Activated naive CD8-positive, alpha-beta T cell treated with anti-CD3 and anti-CD28 coated beads, Interleukin-2, amount 50 U/mL, for 24 hours (primary cell): ENCODE results near the gene CYGB.

Experiments
- ATAC-seq: fragments of 150-1000 bp; cut with Tn5 transposase; one replicate; pipeline ENCODE4 v1.10.0; 2021
- DNase-seq: peaks from one replicate; pipeline ENCODE4 v3.0.0; 2021
- H3K27ac Mint-ChIP-seq: one replicate; pipeline ENCODE4 v1.8.0; 2021; ENCODE audit warnings: mild to moderate bottlenecking, mixed read lengths
- H3K27me3 Mint-ChIP-seq: one replicate; pipeline ENCODE4 v1.8.0; 2021; ENCODE audit warnings: mixed read lengths
- H3K36me3 Mint-ChIP-seq: one replicate; pipeline ENCODE4 v1.8.0; 2021; ENCODE audit warnings: low read depth, mixed read lengths
- H3K4me1 Mint-ChIP-seq: one replicate; pipeline ENCODE4 v1.8.0; 2021; ENCODE audit warnings: mixed read lengths
- H3K4me3 Mint-ChIP-seq: one replicate; pipeline ENCODE4 v1.8.0; 2021; ENCODE audit warnings: mild to moderate bottlenecking, moderate library complexity, mixed read lengths
- H3K9me3 Mint-ChIP-seq: one replicate; pipeline ENCODE4 v1.8.0; 2021; ENCODE audit warnings: mixed read lengths

CYGB gene

DNA sequence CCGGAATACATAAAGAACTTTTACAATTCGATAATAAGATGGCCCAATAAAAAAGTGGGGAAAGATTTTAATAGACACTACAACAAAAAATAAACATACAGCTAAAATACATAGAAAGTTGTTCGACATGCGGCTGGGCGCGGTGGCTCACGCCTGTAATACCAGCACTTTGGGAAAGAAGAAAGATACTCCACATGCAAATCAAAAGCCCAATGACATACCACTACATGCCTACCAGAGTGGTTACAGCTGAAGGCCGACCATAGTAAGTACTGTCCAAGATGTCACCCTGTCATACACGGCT is 11.7 kb upstream of the CYGB start:
- H3K36me3 Mint-ChIP-seq: no peaks in the 10 kb centered on the region
- no peak overlapping the region for H3K4me3 Mint-ChIP-seq
- ATAC-seq (no peak), DNase-seq (no peak)
- H3K27ac Mint-ChIP-seq: no peak overlapping the region
- peaks cover 9% of the 10 kb centered on the region for H3K4me1 Mint-ChIP-seq
- H3K27me3 Mint-ChIP-seq: peaks cover 2% of the 10 kb centered on the region
- H3K9me3 Mint-ChIP-seq: no peaks in the 10 kb centered on the region

DNA sequence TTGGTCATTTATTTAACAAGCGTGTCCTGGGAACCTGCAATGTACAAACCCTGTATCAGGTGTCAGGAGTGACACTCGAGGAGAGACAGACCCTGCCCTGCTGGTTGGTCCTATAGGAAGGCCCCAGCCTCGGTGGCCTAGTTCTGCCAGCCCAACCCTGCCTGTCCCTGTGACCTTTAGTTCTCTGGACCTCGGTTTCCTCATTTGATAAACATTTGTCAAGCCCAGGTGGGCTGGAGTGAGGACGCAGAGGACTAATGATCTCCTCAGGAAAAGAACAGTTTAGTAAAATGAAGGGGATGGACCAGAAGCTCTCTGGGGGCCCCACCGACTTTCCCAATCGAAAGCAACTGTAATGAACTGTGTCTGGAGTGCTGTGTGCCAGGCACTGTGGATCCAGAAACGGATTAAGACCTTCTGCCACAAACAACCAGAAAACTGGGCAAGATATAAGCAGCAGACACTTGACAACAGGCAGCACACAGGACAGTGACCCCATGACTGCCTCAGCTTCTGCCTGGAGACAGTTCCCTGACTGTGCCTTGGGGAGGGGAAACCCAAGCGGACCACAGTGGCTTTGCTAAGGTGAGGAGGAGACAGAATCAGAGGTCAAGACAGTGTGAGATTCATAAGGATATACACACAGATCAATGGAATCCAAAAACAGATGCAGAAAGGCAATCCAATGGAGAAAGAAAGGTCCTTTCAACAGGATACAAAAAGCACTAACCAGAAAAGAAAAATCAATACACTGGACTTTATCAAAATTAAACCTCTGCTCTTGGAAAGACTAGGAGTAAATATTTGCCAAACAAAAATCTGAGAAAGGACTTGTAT is 11.1 kb upstream of the CYGB start:
- no peak for ATAC-seq
- Mint-ChIP-seq H3K27me3 (peaks cover 4% of the 10 kb centered on the region), H3K36me3 (no peaks in the 10 kb centered on the region), H3K4me1 (peaks cover 9% of the 10 kb centered on the region), H3K9me3 (no peaks in the 10 kb centered on the region), H3K4me3 (no peak overlapping the region), H3K27ac (no peak overlapping the region)
- no peak for DNase-seq

DNA sequence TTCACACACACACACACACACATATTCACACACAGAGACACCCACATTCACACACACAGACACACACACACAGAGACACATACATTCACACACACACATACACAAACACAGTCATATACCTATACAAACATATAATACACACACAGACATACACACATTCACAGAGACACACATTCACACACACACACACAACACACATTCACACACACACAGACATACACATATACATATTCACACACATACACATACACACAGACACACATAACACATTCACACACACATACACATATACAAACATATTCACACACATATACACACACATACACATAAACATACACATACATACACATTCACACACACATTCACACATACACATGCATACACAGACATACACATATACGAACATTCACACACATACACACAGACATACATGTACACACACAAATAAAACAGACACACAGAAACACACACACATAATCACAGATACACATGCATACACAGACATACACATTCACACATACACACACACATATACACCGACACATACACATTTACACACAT is 10.2 kb upstream of the CYGB start:
- ATAC-seq: no peak
- no peaks in the 10 kb centered on the region for H3K9me3 Mint-ChIP-seq
- peaks cover 5% of the 10 kb centered on the region for H3K27me3 Mint-ChIP-seq
- H3K27ac Mint-ChIP-seq: no peak overlapping the region
- no peaks in the 10 kb centered on the region for H3K36me3 Mint-ChIP-seq
- DNase-seq: no peak
- H3K4me1 Mint-ChIP-seq: peaks cover 9% of the 10 kb centered on the region
- H3K4me3 Mint-ChIP-seq: no peak overlapping the region

DNA sequence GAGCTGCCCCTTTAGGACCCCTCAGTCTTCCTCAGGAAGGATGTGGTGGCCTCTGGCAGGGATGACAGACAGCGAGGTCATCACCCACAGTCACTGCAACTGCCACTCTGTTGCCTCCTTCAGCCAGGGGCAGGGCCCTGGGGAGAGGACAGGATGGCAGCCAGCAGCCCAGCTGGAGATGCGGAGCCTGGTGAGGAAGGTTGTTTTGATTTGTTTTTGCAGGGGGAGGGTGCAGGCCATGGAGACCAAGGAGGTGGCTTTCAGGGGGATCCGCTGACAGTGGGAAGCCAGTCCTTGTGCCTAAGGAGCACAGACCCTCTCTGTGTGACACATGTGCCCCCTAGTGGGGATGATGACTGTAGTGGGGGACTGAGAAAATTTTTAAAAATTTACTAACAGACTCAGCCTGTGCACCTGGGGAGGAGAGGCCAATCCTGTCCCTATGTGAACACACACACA is 9.7 kb upstream of the CYGB start:
- Mint-ChIP-seq H3K27ac (no peak overlapping the region), H3K4me1 (peaks cover 9% of the 10 kb centered on the region), H3K9me3 (no peaks in the 10 kb centered on the region), H3K4me3 (no peak overlapping the region), H3K36me3 (no peaks in the 10 kb centered on the region), H3K27me3 (peaks cover 9% of the 10 kb centered on the region)
- peak; percentile 86 for ATAC-seq
- peak; percentile 64 for DNase-seq

DNA sequence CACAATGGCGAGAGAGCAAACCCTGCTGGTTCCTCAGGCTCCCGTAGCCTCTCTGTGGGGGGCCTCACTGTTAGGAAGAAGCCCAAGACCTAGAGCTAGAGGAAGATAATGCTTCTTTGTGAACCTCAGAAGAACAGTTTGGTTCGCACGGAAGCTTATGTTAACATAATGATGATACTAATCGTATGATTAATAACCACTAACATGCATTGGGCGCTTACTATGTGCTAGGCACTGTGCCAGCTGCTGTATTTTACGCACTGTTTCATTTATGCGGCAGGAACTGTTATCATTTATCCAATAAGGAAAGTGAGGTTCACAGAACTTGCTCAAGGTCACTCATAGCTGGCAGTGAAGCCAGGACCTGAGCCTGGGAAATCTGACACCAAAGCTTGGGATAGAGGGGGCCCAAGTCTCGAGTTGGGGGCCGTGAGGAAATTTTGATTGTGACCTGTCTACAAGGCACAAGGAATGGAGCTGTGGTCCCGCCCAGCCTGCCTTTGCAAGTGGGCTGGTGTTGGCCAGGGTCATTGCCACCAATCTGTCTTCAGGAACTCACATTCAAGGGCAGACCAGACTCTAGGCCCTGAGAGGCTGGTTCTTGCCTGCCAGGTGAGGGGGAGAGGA is 9.2 kb upstream of the CYGB start:
- DNase-seq (no peak), ATAC-seq (no peak)
- Mint-ChIP-seq H3K9me3 (no peaks in the 10 kb centered on the region), H3K4me1 (peaks cover 9% of the 10 kb centered on the region), H3K4me3 (no peak overlapping the region), H3K27me3 (peaks cover 9% of the 10 kb centered on the region), H3K27ac (no peak overlapping the region), H3K36me3 (no peaks in the 10 kb centered on the region)

DNA sequence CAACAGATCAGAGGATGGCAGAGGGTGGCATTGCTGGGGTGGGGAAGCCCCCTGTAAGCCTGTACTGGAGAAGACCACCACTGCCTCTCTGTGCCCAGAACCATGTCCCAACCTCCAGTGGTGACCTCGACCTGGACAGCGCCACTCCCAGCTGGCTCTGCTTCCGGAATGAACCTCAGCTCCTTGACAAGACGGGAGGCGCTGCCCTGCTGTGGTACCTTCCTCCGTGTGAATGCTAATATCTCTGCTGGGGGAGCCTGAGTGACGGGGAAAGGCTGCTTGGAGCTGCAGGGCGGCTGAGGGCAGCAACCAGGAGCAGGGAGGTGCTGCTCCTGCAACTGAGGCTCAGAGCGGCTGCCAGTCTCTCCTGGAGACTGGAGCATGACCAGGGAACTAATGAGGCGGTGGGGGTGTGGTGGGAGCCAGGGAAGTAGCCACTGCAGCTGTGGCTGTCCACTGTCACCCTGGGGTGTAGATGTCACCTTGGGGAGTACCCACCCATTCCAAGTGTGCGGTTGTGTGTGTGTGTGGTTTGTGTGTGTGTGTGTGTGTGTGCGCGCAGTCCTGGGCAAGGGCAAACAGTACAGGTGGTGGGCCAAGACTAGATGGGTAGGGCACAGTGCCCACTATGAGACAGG is 8.5 kb upstream of the CYGB start:
- Mint-ChIP-seq H3K27me3 (peaks cover 10% of the 10 kb centered on the region), H3K4me1 (peaks cover 9% of the 10 kb centered on the region), H3K4me3 (no peak overlapping the region), H3K36me3 (no peaks in the 10 kb centered on the region), H3K9me3 (no peaks in the 10 kb centered on the region), H3K27ac (no peak overlapping the region)
- DNase-seq: no peak
- no peak for ATAC-seq

DNA sequence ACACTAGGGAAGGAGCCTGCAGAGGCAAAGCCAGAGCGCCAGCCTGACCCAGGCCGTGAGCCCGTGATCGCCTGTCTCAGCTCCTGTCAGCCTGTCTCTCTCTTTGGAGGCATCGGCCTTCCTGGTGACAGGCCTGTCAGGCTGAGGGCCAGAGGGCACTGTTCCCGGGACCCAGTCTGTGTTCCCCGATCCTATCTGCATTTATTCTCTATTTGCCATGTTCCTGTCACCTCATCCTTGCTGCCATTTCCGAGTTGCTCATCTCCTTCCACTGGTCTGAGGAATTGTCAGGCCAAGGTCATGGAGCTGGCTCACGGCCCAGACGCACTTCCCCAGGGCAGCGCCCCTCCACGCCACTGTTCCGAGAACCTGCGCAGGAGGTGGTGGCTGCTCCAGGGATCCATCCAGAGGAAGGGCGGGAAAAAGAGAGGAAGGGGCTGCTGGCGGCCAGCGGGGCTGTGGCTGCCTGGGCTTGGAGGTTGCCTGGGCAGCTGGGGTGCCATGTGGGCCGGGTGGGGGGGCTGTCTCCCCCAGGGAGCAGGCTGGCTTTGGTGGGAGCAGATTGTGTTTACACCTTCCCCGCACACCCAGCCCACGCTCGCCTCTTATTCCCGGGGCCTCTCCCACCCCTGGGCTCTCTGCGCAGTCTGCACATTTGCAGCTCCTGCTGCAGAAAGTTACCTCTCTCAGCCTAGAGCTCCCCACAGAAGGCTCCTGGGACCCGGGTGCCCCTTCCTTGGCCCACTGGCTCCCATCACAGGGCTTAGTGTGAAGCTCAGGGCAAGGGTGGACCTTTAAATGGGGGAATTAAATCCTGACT is 7.2 kb upstream of the CYGB start:
- peaks cover 5% of the 10 kb centered on the region for H3K4me1 Mint-ChIP-seq
- H3K27me3 Mint-ChIP-seq: peaks cover 10% of the 10 kb centered on the region
- DNase-seq: no peak
- H3K4me3 Mint-ChIP-seq: no peak overlapping the region
- no peak overlapping the region for H3K27ac Mint-ChIP-seq
- no peak for ATAC-seq
- H3K9me3 Mint-ChIP-seq: no peaks in the 10 kb centered on the region
- no peaks in the 10 kb centered on the region for H3K36me3 Mint-ChIP-seq

DNA sequence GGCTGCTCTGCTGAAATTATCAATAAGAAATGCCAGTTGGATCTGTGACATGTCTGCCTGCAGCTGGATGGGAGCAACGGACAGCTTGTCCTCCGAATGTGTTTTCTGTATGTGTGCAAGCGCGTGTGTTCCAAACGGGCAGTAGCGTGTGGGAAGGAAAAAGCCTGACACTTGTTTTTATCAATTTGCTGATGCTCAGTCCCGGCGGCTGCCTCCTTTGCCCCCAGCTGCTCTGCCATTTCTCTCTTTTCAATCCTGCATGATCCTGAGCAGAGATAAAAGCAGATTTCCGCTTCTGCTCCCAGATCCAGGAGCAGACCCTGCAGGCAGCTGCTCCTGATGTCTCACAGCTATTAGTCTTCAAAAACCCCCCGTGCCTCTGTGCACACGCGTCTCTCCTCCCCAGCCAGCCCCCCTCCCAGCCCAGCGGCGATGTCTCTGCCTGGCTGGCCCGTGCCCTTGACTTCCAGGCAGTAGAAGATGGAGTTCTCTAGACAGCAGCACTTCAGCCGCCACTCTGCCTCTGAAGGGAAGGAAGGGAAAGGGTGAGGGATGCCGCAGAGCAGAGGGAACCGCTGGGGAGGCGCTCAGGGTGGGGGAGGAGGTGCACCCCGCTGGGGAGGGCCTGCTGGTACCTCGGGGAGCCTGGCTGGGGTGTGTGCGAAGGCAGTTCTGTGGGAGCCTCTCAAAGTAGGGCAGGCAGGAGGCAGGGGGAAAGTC is 6.5 kb upstream of the CYGB start:
- Mint-ChIP-seq H3K27ac (no peak overlapping the region), H3K9me3 (no peaks in the 10 kb centered on the region), H3K4me3 (no peak overlapping the region), H3K4me1 (peaks cover 5% of the 10 kb centered on the region), H3K36me3 (no peaks in the 10 kb centered on the region), H3K27me3 (peaks cover 17% of the 10 kb centered on the region)
- DNase-seq: no peak
- ATAC-seq: no peak

DNA sequence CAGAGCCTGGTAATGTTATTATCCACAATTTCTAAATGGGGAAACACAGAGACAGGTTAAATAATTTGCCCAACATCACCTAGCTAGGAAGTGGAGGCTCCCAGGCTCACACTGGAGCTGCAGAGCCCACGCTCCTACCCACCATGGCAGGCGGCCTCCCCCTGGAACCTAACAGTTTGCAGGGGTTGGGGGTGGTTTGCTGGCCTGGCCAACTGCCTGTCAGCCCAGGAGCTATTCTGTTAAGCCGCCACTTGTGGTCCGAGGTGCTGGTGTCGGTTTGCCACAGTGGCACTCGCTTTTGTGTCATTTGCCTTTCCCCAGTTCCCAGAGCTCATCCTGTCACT is 5.9 kb upstream of the CYGB start:
- H3K27ac Mint-ChIP-seq: no peak overlapping the region
- H3K4me1 Mint-ChIP-seq: peaks cover 5% of the 10 kb centered on the region
- no peaks in the 10 kb centered on the region for H3K9me3 Mint-ChIP-seq
- peaks cover 23% of the 10 kb centered on the region for H3K27me3 Mint-ChIP-seq
- DNase-seq (no peak), ATAC-seq (no peak)
- no peaks in the 10 kb centered on the region for H3K36me3 Mint-ChIP-seq
- H3K4me3 Mint-ChIP-seq: no peak overlapping the region

DNA sequence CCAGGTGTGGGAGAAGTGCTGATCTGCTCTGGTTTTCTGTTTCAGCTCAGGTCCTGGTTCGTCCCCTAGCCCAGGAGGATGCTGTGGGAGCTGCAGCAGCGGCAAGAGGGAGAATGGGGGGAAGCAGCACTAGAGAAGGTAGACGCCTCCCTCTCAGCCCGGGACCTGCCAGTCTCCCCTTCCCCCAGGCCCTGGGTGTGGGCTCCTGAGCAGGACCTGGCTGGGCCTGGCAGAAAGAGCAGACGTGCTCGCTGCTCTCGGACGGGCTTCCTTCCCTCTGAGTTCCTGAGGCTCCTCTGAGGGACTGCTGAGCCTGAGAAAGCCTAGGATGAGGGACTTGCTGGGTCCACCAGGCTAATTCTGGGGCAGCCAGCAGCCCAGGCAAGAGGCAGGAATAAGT is 5.5 kb upstream of the CYGB start:
- ATAC-seq (no peak), DNase-seq (no peak)
- Mint-ChIP-seq H3K27me3 (peaks cover 25% of the 10 kb centered on the region), H3K4me1 (peaks cover 5% of the 10 kb centered on the region), H3K9me3 (no peaks in the 10 kb centered on the region), H3K27ac (no peak overlapping the region), H3K36me3 (no peaks in the 10 kb centered on the region), H3K4me3 (no peak overlapping the region)

DNA sequence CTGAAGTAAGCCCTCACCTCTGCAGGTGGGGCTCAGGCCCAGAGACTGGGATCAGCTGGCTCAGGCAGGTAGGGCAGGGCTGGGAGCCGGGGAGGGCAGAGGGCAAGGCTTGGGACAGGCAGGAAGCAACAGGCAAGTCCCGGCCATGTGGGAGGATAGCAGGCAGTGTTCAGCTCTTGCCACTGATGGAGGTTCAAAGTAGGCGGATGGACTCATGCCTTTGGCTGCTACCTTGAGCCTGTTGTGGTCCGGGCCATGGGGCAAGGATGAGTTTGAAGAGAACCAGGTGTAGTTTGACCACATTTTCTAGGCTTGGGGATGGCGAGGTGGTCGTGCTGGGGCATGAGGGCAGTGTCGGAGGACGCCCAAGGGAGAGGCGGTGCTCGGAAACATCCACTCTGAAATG is 5.1 kb upstream of the CYGB start:
- H3K27me3 Mint-ChIP-seq: peaks cover 25% of the 10 kb centered on the region
- H3K9me3 Mint-ChIP-seq: no peaks in the 10 kb centered on the region
- DNase-seq (no peak), ATAC-seq (no peak)
- no peak overlapping the region for H3K4me3 Mint-ChIP-seq
- H3K27ac Mint-ChIP-seq: no peak overlapping the region
- peaks cover 5% of the 10 kb centered on the region for H3K4me1 Mint-ChIP-seq
- no peaks in the 10 kb centered on the region for H3K36me3 Mint-ChIP-seq

DNA sequence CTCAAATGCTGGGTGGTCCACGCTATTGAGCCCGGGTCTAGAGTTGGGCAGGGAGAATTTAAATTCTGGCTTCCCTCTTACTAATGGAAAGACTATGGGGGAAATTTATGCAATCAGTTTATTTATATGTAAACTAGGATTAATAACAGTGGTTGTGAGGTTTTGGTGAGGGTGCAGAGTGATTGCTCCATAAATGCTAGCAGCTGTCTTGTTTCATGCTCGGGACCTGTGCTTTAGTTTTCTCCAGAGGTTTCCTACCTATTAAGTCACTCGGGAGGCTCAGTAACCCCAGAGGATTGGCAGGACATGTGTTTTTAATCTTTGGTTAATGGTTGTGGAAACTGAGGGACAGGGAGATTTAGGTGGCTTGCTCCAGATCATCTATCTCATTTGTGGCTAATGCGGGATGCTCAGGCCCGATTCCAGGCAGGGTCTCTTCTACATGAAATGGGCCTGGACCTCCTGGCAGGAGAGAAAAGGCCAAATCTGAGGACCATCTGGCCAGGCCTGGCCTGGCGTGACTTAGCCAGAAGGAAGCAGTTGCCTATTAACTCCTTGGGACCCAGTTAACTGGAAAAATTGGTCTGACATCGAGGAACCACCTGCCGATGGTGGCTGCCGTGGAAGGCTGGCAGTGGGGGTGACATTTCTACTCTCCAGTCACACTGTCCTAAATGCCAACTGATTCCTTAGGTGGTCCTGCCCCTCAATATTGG is 4.4 kb upstream of the CYGB start:
- ATAC-seq (no peak), DNase-seq (no peak)
- Mint-ChIP-seq H3K4me1 (peaks cover 4% of the 10 kb centered on the region), H3K9me3 (no peaks in the 10 kb centered on the region), H3K27me3 (peaks cover 26% of the 10 kb centered on the region), H3K4me3 (no peak overlapping the region), H3K36me3 (no peaks in the 10 kb centered on the region), H3K27ac (no peak overlapping the region)

DNA sequence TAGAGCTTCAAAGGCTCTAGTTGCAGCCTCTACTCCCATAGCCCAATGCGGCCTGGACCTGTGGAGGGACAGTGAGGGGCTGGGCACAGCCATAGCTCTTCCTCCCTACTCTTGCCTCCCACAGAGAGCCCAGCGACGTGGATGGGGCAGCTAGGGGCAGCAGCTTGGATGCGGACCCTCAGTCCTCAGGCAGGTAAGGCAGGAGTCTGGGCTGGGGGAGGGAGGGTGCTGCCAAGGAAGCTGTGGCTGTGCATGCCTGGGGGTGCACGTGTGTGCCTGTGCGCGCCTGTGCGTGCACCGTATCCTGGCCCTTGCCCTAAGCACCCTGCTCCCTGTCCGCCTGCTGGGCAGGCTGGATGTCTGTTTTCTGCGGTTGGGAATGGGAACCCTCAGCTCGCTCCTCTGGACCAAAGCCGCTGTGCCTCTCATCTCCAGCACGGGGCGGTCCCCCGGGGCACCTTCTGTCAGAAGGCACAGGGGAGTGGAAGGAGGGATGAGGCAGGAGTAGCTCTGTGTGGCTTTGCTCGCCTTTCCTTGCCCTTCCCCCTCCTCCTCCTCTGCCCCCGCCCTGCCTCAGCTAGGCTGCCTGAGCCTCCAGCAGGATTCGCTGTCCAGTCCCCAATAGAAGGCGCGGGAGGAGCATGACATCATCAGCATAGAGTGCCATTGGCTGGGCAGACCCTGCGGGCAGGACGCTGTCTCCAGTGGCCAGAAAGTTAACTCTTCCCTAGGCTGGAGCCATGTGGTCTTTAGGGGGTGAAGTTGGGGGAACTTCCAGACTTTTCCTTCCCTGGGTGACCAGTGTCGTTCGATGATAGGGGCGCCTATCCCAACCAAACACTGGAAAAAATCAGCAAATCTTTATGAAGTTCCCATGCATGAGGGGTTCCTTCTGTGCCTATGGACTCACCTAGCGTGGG is 3.1 kb upstream of the CYGB start:
- Mint-ChIP-seq H3K4me1 (no peaks in the 10 kb centered on the region), H3K27me3 (peaks cover 30% of the 10 kb centered on the region), H3K36me3 (no peaks in the 10 kb centered on the region), H3K4me3 (no peak overlapping the region), H3K9me3 (no peaks in the 10 kb centered on the region), H3K27ac (no peak overlapping the region)
- ATAC-seq (peak; percentile 53), DNase-seq (no peak)
